Neuronal stem cell (in vitro differentiated cells): Measurements from ENCODE around the gene ABCC5.

ENCODE experiments used
- DNase-seq: peaks from one replicate; pipeline ENCODE4 v3.0.0-alpha.2; 2013; ENCODE audit warnings: low spot score
- H2AFZ ChIP-seq: one replicate; pipeline ENCODE4 v1.6.1; 2013; ENCODE audit warnings: mild to moderate bottlenecking, low read length, inconsistent platforms
- H2AK5ac ChIP-seq: 2 replicates; pipeline ENCODE4 v1.6.1; 2013; ENCODE audit warnings: low read depth, mild to moderate bottlenecking, inconsistent platforms, low read length, moderate library complexity, mixed read lengths
- H2BK120ac ChIP-seq: 2 replicates; pipeline ENCODE4 v1.6.1; 2013; ENCODE audit warnings: low read depth, mild to moderate bottlenecking, inconsistent platforms, low read length, moderate library complexity, mixed read lengths
- H2BK12ac ChIP-seq: one replicate; pipeline ENCODE4 v1.6.1; 2013; ENCODE audit warnings: low read length, inconsistent platforms
- H2BK15ac ChIP-seq: 2 replicates; pipeline ENCODE4 v1.6.1; 2013; ENCODE audit warnings: mild to moderate bottlenecking, low read length, inconsistent platforms, mixed read lengths
- H2BK5ac ChIP-seq: one replicate; pipeline ENCODE4 v1.6.1; 2013; ENCODE audit warnings: inconsistent platforms, mild to moderate bottlenecking, low read length, moderate library complexity
- H3K14ac ChIP-seq: one replicate; pipeline ENCODE4 v1.6.1; 2013; ENCODE audit warnings: low read length, inconsistent platforms
- H3K18ac ChIP-seq: 2 replicates; pipeline ENCODE4 v1.6.1; 2013; ENCODE audit warnings: low read length, inconsistent platforms
- H3K23ac ChIP-seq: 2 replicates; pipeline ENCODE4 v1.6.1; 2013; ENCODE audit warnings: low read depth, mild to moderate bottlenecking, mixed read lengths, low read length, inconsistent platforms; ENCODE audit not compliant: poor library complexity
- H3K27ac ChIP-seq: replicated peaks from 3 replicates; pipeline ENCODE4 v1.5.1; 2013; ENCODE audit warnings: low read length, inconsistent platforms
- H3K27me3 ChIP-seq, 3 experiments: 2 replicates each; pipeline ENCODE4 v1.6.1; 2013; ENCODE audit warnings: low read length in 3 of 3, mild to moderate bottlenecking in 2 of 3, inconsistent platforms in 1 of 3, low read depth in 1 of 3, mixed read lengths in 1 of 3, moderate library complexity in 1 of 3; ENCODE audit not compliant: control insufficient read depth in 3 of 3, insufficient read depth in 3 of 3
- H3K36me3 ChIP-seq, 2 donors: replicated peaks in 1 of 2; 2 replicates each; pipeline ENCODE4 v1.6.1; 2013; ENCODE audit warnings: low read length in 2 of 2; ENCODE audit not compliant: control insufficient read depth in 2 of 2, insufficient read depth in 2 of 2
- H3K4ac ChIP-seq: 2 replicates; pipeline ENCODE4 v1.6.1; 2013; ENCODE audit warnings: inconsistent platforms, mild to moderate bottlenecking, low read length, moderate library complexity
- H3K4me1 ChIP-seq, 2 donors: 1 replicate in 1 of 2; 2 replicates in 1 of 2; pipeline ENCODE4 v1.6.1; 2013; ENCODE audit warnings: low read length in 2 of 2, low read depth in 1 of 2; ENCODE audit not compliant: control insufficient read depth in 2 of 2, insufficient read depth in 1 of 2
- H3K4me2 ChIP-seq: one replicate; pipeline ENCODE4 v1.6.1; 2013; ENCODE audit warnings: mild to moderate bottlenecking, low read length, inconsistent platforms; ENCODE audit not compliant: insufficient read depth, poor library complexity, severe bottlenecking
- H3K4me3 ChIP-seq, 2 donors: 2 replicates each; pipeline ENCODE4 v1.5.1; 2013; ENCODE audit warnings: low read length in 2 of 2, mild to moderate bottlenecking in 2 of 2, inconsistent platforms in 1 of 2, moderate library complexity in 1 of 2
- H3K79me1 ChIP-seq: one replicate; pipeline ENCODE4 v1.6.1; 2013; ENCODE audit warnings: low read depth, mild to moderate bottlenecking, inconsistent platforms, low read length, moderate library complexity
- H3K9ac ChIP-seq: one replicate; pipeline ENCODE4 v1.6.1; 2013; ENCODE audit warnings: mild to moderate bottlenecking, low read depth, low read length, inconsistent platforms; ENCODE audit not compliant: poor library complexity
- H3K9me3 ChIP-seq, 2 donors: replicated peaks in 1 of 2; 2 replicates each; pipeline versions ENCODE3 to v1.6.1; 2013; ENCODE audit warnings: low read length in 2 of 2, mild to moderate bottlenecking in 2 of 2, inconsistent platforms in 1 of 2, low read depth in 1 of 2, mixed read lengths in 1 of 2, moderate library complexity in 1 of 2; ENCODE audit not compliant: control insufficient read depth in 2 of 2, insufficient read depth in 1 of 2
- H4K8ac ChIP-seq: one replicate; pipeline ENCODE4 v1.6.1; 2013; ENCODE audit warnings: low read depth, mild to moderate bottlenecking, inconsistent platforms, low read length, moderate library complexity
- H4K91ac ChIP-seq: one replicate; pipeline ENCODE4 v1.6.1; 2013; ENCODE audit warnings: low read length, low read depth, mild to moderate bottlenecking, inconsistent platforms; ENCODE audit not compliant: poor library complexity
- WGBS, 2 donors: extraction: QIAGEN DNeasy Blood & Tissue Kit; methylation state at CpG; one replicate each; pipeline ENCODE4 v1.1.7; 2013; ENCODE audit warnings: missing lambda C conversion rate in 2 of 2, mixed read lengths in 1 of 2; ENCODE audit not compliant: insufficient read length in 2 of 2, insufficient replicate concordance in 1 of 2; ENCODE audit errors: extremely low coverage in 2 of 2; 5-methylcytosine and 5-hydroxymethylcytosine counted together

The ABCC5 gene

DNA sequence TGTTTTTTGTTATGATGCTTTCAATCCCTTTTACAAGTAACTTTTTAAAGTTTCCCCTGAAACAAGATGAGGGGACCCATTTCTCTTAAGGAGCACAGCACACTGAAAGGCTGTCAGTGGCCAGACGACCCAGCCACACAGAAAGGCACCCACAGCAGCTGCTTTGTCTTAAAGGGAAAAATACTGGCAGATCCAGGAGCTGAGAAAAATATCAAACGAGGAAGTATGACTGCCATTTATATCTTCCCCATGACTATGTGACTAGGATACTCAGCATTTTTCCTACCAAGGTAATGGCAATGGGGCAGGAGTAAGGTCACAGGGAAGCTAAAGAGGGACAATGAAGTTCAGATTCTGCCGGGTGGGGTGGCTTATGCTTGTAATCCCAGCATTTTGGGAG is 15.9 kb downstream of the ABCC5 start:
- Histone ChIP-seq H4K91ac (no peak overlapping the region), H3K4me1 (no peaks in the 10 kb centered on the region), H2AK5ac (no peak overlapping the region), H2BK5ac (no peak overlapping the region), H3K4me3 (no peak overlapping the region), H3K79me1 (peaks cover 1% of the 10 kb centered on the region), H4K8ac (no peak overlapping the region), H2BK12ac (no peak overlapping the region), H3K27me3 (no peaks in the 10 kb centered on the region), H3K4me2 (no peak overlapping the region), H3K23ac (no peak overlapping the region), H2AFZ (no peak overlapping the region), H3K14ac (no peak overlapping the region), H3K4ac (no peak overlapping the region), H2BK15ac (no peak overlapping the region), H3K27ac (no peak overlapping the region), H2BK120ac (no peak overlapping the region), H3K36me3 (peaks cover 2 to 26% of the 10 kb centered on the region in 2 donors), H3K9me3 (no peaks in the 10 kb centered on the region), H3K9ac (no peak overlapping the region), H3K18ac (no peak overlapping the region)
- DNase-seq: no peak
- WGBS, 2 donors: no CpG with 5 or more reads among the region's 3 CpGs

DNA sequence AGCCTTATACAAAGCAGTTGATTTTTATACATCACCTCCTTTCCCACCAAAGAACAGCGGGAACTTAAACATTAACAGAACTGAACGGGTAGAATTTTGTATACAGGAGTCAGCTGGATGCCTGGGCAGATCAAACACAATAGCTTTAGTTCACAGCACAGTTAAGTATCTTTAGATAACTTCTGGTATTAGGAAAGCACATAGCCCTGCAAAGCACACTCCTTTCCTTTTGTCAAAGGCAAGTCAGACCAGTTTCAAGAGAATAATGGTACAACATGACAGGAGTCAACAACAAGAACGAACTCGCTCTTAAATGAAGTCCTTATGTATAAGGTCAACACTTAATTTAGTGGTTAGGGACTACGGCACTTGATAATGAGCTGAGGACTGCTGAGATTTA is 26.3 kb downstream of the ABCC5 start:
- no peak overlapping the region for H4K91ac ChIP-seq
- H3K79me1 ChIP-seq: no peaks in the 10 kb centered on the region
- no peak overlapping the region for H2AFZ ChIP-seq
- H3K27me3 ChIP-seq: no peaks in the 10 kb centered on the region
- H3K27ac ChIP-seq: no peak overlapping the region
- H3K23ac ChIP-seq: no peak overlapping the region
- peaks cover 0 to 2% of the 10 kb centered on the region in 2 donors for H3K4me1 ChIP-seq
- H3K4me3 ChIP-seq: no peak overlapping the region
- peaks cover 12 to 24% of the 10 kb centered on the region in 2 donors for H3K36me3 ChIP-seq
- H3K4me2 ChIP-seq: no peak overlapping the region
- no peak for DNase-seq
- H3K14ac ChIP-seq: no peak overlapping the region
- H3K4ac ChIP-seq: no peak overlapping the region
- no peaks in the 10 kb centered on the region for H3K9me3 ChIP-seq
- no peak overlapping the region for H3K9ac ChIP-seq
- WGBS, 2 donors: no CpG with 5 or more reads among the region's 5 CpGs
- H2BK5ac ChIP-seq: no peak overlapping the region
- no peak overlapping the region for H2AK5ac ChIP-seq
- H2BK120ac ChIP-seq: no peak overlapping the region
- no peak overlapping the region for H2BK12ac ChIP-seq
- no peak overlapping the region for H2BK15ac ChIP-seq
- no peak overlapping the region for H4K8ac ChIP-seq
- no peak overlapping the region for H3K18ac ChIP-seq

DNA sequence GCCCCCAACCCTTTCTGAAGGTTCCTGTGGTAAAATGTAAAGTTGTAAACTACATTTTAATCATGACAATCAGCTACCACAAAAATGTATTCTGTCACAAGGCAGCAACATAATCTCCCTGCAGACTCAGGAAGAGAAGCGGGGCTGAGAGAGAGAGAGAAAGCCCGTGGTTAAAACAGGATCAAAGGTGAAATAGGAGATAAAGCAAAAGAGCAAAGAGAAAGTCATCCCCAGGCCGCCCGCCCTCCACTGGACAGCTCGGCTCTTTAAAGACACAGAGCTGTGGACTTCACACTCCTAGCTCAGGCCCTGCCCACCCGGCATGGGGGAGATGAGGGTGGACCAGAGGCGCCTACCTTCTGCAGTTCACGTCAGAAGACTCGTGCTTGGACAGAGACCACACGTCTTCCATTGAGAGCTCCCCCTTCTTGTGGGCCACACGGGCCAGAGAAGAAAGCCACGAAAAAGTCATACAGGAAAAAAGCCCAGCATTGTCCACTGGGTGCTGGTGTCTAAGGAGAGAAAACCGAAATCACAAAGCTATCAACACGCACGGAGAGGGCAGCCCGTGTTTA is 29.4 kb downstream of the ABCC5 start:
- Histone ChIP-seq H2BK12ac (no peak overlapping the region), H2AFZ (no peak overlapping the region), H3K27me3 (no peaks in the 10 kb centered on the region), H3K4me2 (no peak overlapping the region), H3K27ac (no peak overlapping the region), H3K79me1 (no peaks in the 10 kb centered on the region), H3K4me1 (peaks cover 0 to 2% of the 10 kb centered on the region in 2 donors), H2AK5ac (no peak overlapping the region), H2BK120ac (no peak overlapping the region), H2BK5ac (no peak overlapping the region), H4K91ac (no peak overlapping the region), H3K36me3 (peaks cover 17 to 51% of the 10 kb centered on the region in 2 donors), H3K9me3 (no peaks in the 10 kb centered on the region), H3K9ac (no peak overlapping the region), H3K18ac (no peak overlapping the region), H3K23ac (no peak overlapping the region), H4K8ac (no peak overlapping the region), H3K4me3 (no peak overlapping the region), H2BK15ac (no peak overlapping the region), H3K4ac (no peak overlapping the region), H3K14ac (no peak overlapping the region)
- DNase-seq: no peak
- no CpG with 5 or more reads among the region's 16 CpGs for WGBS, 2 donors

DNA sequence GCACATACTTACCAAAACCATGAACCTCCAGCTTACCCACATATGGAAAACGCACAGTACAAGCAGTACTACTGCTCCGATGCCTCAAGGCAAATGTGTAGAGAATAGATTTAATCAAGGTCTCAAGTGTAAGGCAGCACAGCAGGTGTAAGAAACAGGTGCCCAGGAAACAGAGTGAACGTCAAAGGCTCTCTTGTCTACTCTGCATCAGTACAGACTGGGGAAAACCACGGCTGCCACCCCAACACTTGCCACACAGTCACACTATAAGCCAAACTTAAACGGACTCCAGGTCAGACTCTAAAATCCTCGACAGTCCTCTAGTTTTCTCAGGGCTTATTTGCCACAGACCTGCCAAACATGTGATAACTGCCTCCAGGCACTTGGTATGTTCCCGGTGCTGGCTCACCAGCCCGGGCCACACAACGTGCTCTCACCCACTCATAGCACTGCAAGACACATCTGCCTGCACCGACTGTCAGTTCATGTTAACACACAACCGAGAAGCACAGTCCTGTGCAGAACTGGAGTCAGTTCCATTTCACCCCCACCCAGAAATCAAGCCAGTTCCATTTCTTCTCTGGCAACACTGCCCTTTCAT is 30.6 kb downstream of the ABCC5 start:
- H3K14ac ChIP-seq: no peak overlapping the region
- no peak overlapping the region for H4K91ac ChIP-seq
- no peak overlapping the region for H3K18ac ChIP-seq
- no peak overlapping the region for H3K23ac ChIP-seq
- H3K4ac ChIP-seq: no peak overlapping the region
- no peak overlapping the region for H2BK12ac ChIP-seq
- H3K27ac ChIP-seq: no peak overlapping the region
- no peak overlapping the region for H2AFZ ChIP-seq
- H3K9me3 ChIP-seq: no peaks in the 10 kb centered on the region
- no peak overlapping the region for H2BK15ac ChIP-seq
- H3K79me1 ChIP-seq: no peaks in the 10 kb centered on the region
- no peak for DNase-seq
- no peaks in the 10 kb centered on the region for H3K27me3 ChIP-seq
- peak overlapping the region; percentile 42 for H2BK5ac ChIP-seq
- no peak overlapping the region for H2BK120ac ChIP-seq
- H3K36me3 ChIP-seq: peaks cover 17 to 63% of the 10 kb centered on the region in 2 donors
- WGBS, 2 donors: no CpG with 5 or more reads among the region's 11 CpGs
- no peak overlapping the region for H3K4me2 ChIP-seq
- H3K4me1 ChIP-seq: peaks cover 0 to 2% of the 10 kb centered on the region in 2 donors
- no peak overlapping the region for H2AK5ac ChIP-seq
- no peak overlapping the region for H4K8ac ChIP-seq
- no peak overlapping the region for H3K4me3 ChIP-seq
- H3K9ac ChIP-seq: no peak overlapping the region
